ENCODE results near the gene OFD1.

OFD1 gene

GRCh38 chrX:13734278-13735172 lies at the start of gene OFD1, which contains the start of gene TRAPPC2:
Gene OFD1 (plus strand): TSS chrX:13734748. CDS start chrX:13735072, 324 bp downstream.
Gene TRAPPC2 (minus strand): TSS chrX:13734620. CDS start chrX:13719963, 14,657 bp downstream.
- peak; percentile 94 for DNase-seq

DNA sequence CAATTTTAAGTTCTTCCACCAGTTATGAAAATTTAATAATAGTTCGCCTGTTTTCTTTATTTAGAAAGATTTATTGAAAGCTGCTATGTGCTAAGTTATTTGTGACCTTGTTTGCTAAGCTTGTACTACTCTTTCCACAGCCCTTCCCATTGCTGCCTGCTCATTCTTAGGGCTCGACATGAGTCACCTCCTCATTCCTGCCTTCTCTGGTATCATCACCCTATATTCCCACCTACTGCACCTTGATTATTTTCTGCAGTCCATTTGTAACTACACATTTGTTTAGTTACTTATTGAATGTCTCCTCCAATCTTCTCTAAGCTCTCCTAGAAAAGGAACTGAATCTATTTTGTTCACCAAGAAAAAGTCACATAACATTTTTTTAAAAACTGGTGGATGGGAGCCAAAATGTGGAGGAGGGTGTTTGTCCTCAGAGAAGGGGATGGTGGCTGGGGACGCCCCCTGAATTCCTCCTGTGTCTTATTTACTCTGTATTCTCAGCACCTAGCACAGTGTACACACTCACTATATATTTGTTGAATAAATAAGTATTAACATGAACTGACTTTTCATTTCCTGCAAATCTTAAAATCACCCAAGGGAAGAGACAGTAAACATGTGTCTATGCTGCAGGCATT lies 49.3 kb upstream of the OFD1 start:
- no peak for DNase-seq

DNA sequence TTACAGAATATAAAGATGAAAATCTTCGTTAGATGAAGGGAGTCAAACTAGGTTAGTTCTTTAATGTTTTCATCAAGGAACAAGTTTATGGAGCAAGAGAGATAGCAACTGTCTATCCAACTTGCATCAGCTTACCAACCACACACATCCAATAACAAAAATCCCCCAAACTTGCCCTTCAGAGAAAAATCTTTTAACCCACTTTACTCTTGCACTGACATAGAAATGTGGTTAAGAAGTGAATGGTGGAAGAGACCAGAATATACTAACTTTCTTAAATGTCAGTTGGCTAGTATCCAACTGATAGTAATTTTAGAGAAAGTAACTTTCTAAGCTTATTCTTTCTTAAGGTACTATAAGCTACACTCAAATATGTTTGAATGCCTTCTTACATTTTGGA lies 47.3 kb upstream of the OFD1 start:
- DNase-seq, result no peak

- no peak for DNase-seq
These were observed 46.1 kb upstream of the OFD1 start for GRCh38 chrX:13688384-13688957.

GRCh38 chrX:13688958-13689740 lies 45.4 kb upstream of the OFD1 start, which contains the start of gene RAB9A:
Gene RAB9A (plus strand): TSS chrX:13689128. CDS start chrX:13708747, 19,619 bp downstream.
- DNase-seq, result peak; percentile 81

DNA sequence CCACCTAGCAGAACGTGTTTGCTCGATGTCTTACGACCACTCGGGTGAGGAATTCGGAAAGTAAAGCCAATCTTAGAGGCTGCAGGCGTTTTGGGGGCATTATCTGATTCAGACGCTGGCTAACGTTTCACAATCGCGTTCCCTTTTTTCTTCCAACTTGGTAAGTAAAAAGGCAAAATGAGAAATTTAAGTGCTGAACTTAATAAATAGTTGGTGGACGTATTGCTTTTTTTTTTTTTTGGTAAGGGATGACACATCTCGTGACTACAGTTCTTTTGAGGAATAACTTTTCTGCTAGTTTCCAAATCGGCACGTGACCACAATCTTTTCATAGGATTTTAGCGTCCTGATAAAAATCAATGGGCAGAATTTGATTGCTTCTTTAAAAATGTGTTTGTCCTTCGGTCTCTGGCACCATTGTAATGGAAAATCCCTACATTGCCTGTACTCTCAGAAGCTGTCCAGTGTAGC lies 44.8 kb upstream of the OFD1 start:
- DNase-seq, result no peak

DNA sequence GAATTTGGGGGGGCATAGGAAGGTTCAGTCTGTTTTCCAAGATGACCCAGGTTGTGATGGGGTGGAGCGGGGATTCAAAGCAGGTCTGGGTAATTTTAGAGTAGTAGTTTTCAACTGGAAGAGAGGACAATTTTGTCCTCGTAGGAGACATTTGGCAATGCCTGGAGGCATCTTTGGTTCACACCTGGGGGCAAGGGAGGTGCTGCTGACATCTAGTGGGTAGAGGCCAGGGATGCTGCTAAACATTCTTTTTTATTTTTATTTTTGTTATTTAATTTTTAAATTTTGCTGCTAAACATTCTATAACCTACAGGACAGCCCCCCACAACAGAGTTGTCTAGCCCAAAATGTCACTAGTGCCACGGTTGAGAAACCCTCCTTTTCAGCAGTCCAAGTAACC lies 43.7 kb upstream of the OFD1 start:
- peak; percentile 28 for DNase-seq

DNA sequence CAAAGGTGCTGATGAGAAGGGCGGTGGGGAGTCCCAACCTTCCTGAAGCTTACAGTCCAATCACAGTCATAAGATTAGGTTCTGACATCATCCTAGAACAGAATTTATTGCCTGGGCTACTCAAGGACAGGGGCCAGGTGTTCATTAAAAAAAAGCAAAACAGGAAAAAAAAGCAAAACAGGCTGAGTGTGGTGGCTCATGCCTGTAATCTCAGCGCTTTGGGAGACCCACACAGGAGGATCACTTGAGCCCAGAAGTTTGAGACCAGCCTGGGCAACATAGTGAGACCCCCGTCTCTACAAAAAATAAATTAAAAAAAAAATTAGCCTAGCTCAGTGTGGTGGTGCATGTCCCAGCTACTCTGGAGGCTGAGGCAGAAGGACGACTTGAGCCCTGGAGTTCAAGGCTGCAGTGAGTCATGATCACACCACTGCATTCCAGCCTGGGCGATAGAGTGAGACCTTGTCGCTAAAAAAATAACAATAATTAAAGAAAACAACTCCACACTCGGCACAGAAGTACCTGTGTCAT lies 42.6 kb upstream of the OFD1 start:
- DNase-seq, result no peak

- DNase-seq, result no peak
These were observed 41.7 kb upstream of the OFD1 start for GRCh38 chrX:13692771-13693231.

DNA sequence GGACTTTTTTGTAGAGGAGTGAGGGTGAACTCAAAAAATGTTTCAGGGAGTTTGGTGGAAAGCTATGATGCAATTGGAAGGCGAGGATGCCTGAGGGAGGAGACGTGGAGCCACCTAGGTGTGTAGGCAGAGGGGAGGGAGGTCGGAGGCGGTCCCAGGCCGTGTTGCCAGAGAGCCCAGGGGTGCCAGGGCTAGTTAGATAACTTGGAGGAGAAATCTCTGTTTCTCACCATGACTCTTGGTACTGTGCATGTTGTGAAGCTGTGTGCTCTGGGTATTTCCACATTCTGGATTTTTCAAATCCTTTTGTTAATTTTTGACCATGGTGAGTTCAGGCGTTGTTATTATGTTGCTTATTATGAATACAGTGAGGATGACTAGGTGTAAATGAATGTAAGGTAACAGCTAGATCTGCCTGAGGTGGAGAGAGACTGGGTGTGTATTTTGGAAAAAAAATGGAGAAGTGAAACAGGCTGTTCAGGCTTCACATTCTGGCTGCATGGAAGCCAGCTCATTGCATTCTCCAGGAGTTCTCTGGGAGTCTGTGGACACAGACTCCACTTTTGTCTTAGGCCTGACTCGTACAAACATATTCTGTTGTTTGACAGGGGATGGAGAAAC lies 41.1 kb upstream of the OFD1 start:
- no peak for DNase-seq

DNA sequence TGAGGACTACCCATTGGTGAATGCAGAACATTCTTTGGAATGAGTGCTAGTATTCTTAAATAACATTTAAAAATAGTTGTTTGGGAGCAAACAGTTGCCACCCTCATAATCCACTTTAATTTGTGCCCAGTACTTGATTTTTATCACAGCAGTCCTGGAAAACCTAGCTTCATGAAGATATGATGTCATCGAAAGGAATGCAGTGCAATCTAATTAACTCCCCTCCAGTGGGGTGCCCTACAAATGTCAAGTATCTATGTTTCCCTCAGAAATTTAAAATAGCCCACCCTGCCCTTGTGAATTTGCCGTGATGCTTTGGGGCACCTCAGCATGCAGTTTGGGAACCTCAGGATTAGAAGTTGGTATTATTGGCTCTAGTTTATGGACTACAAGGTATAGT lies 40.2 kb upstream of the OFD1 start:
- no peak for DNase-seq

- no peak for DNase-seq
These were observed 39.6 kb upstream of the OFD1 start for GRCh38 chrX:13694983-13695382.

DNA sequence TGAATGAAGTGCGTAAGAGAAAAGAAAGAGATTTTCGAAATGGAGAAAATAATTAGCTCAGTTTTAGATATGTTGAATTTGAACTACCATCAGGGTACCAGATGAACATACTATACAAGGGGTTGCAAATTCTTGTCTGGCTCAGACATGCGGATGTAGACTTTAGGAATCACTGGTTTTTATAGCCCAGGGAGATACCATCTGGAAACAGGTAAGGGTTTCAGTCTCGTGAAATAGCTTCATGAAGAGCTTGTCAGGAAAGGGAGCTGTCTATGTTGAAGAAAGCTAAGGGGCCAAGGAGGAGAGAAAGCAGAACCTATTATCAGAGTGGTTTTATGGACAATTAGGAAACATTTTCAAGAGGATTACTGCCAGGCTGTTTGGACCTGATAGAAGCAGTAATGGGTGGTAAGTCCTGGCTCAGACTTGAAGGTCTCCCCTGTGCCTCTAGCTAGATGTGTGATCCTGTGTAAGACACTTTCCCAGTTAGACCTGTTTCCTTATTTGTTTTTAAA lies 38.9 kb upstream of the OFD1 start:
- DNase-seq, result no peak

DNA sequence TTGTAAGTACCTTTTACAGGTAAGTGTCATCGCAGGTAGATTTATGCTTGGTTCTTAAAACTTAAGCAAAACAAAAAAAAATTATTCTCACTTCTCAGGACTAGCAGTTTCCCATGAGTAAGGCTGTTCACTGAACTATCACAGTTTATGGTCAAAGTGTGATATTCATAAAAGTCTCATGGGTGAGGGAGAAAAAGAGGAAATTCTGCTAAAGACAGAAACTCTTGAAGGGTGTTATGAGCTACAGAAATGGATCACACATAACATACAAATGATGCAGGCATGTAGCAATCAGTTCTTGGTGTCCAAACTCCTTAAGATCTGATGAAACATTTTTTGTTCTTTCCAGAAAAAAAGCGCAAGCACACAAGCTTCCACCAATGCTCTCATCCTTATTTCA lies 37.1 kb upstream of the OFD1 start:
- no peak for DNase-seq

DNA sequence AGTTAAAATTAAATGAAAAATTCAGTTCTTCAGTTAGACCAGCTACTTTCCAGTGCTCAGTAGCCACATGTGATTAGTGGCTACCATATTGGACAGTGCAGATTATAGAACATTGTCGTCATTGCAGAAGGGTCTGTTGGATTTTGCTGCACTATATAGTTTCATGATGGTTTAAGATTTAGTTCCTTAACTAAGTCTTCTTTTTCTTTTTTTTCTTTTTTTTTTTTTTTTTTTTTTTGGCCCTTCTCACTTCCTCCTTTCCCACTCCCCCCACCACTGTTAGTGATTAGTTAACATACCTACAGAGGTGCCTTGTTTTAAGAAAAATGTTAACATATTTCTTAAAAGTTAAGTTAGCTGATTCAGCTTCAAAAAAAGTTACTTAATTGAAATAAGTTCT lies 36.6 kb upstream of the OFD1 start:
- DNase-seq, result no peak

DNA sequence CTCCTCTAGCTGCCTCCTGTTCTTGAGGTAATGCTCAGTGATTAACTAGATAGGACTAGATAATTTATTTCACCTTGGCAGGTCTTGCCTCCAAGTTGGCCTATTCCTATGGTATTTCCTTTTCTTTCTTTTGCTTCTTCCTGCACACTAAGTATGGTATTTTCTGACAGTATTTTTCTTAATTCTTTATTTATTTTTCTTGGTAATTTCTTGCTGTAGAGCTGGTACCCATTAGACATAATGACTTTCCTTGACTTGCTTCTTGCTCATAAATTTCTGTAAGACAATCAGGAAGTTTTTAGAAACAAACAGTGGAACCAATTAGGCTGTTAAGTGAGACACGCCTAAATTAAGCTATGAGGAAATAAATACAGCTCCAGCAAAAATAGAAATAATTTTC lies 36.1 kb upstream of the OFD1 start:
- DNase-seq, result no peak

DNA sequence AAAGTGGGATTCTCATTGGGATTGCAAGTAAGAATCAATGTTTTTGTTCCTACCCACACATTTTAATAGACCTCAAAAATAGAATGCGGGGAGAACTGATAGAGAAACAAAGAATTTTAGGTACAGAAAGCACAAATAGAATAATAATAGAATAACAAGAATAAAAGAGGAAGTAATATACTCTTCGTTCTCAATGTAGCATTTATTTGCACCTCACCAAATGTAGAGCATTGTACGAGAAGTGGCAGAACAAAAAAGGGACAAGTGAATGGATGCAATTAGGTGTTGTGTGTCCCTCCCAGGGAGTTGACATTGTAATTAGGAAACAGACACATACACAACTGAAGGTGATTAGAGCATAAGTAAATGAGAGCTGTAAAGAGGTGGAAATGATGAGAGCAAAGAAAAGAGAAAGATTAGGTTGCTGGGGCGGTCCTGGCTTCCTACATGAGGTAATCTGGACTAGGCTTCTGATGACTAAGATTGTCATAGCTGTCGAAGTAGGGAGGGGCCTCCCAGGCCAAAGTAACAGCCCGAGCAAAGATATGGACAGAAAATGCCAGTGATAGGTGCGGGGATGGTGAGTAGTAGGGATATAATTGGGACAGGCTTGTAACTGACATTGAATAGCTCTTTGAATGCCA lies 35.2 kb upstream of the OFD1 start:
- DNase-seq, result no peak

DNA sequence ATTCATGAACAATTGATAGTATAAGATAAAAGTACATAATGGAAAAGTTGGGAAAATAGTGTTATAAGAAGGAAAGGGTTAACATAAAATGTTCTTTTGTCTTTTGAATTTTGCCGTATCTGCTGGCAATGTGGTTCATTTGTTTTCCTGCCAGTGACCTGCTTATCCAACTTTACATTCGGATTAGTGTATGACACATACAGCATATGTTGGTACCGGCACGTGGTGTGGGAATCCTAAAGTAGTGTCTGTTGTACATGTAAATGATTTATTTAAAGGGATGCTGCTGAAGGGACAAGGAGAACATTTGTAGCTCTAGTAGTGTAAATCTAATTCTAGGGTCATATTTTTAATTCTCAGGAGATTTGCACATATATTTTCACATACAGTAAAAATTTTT lies 34.2 kb upstream of the OFD1 start:
- DNase-seq, result no peak

- no peak for DNase-seq
These were observed 32.3 kb upstream of the OFD1 start for GRCh38 chrX:13702111-13702789.

- no peak for DNase-seq
These were observed 31.4 kb upstream of the OFD1 start for GRCh38 chrX:13703135-13703534.

- no peak for DNase-seq
These were observed 31.0 kb upstream of the OFD1 start for GRCh38 chrX:13703589-13703988.

Data from CD4-positive, alpha-beta T cell treated with Interleukin-12 subunit alpha and Interleukin-12 subunit beta, for 1 hour (primary cell).